ENCODE results near the gene MRPL52.

- TF ChIP-seq, protein P1, sequence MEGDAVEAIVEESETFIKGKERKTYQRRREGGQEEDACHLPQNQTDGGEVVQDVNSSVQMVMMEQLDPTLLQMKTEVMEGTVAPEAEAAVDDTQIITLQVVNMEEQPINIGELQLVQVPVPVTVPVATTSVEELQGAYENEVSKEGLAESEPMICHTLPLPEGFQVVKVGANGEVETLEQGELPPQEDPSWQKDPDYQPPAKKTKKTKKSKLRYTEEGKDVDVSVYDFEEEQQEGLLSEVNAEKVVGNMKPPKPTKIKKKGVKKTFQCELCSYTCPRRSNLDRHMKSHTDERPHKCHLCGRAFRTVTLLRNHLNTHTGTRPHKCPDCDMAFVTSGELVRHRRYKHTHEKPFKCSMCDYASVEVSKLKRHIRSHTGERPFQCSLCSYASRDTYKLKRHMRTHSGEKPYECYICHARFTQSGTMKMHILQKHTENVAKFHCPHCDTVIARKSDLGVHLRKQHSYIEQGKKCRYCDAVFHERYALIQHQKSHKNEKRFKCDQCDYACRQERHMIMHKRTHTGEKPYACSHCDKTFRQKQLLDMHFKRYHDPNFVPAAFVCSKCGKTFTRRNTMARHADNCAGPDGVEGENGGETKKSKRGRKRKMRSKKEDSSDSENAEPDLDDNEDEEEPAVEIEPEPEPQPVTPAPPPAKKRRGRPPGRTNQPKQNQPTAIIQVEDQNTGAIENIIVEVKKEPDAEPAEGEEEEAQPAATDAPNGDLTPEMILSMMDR (IDR thresholded peaks at IDR 0.05; ENCODE audit: borderline replicate concordance, extremely low read depth, low read length, poor library complexity, severe bottlenecking), result no peak
- TF ChIP-seq EZH2 (IDR thresholded peaks at IDR 0.05; ENCODE audit: borderline replicate concordance, low read depth, low read length, severe bottlenecking), result no peak
Measured at GRCh38 chr14:22852599-22852939, 22.9 kb downstream of the MRPL52 start.
